Stimulated activated CD8-positive, alpha-beta memory T cell treated with anti-CD3 and anti-CD28 coated beads, Interleukin-7, amount 100 ng/mL, for 48 hours (primary cell): ENCODE measurements around the gene HPGD.

Experiments
- DNase-seq, 2 donors: peaks; one replicate each; pipeline ENCODE4 v3.0.0-alpha.2; 2020; ENCODE audit warnings: low read depth in 1 of 2; ENCODE audit errors: extremely low read depth in 1 of 2

Gene HPGD

GRCh38 chr4:174522183-174523024 lies at the start of gene HPGD:
HPGD (minus strand) TSS chr4:174522488; CDS start chr4:174522451, 37 bp downstream.
- DNase-seq: peak; percentile 39 to 47

- no peak for DNase-seq
Measured at GRCh38 chr4:174564529-174564928, 42.2 kb upstream of the HPGD start.

GRCh38 chr4:174563399-174563798 lies 41.1 kb upstream of the HPGD start:
- DNase-seq: no peak

GRCh38 chr4:174561560-174561959 lies 39.3 kb upstream of the HPGD start:
- DNase-seq: no peak

GRCh38 chr4:174559894-174560293 lies 37.6 kb upstream of the HPGD start:
- DNase-seq: no peak

- DNase-seq: no peak
Measured at GRCh38 chr4:174555789-174556630, 33.7 kb upstream of the HPGD start.

GRCh38 chr4:174554231-174554728 lies 32.0 kb upstream of the HPGD start:
- DNase-seq: no peak

- no peak for DNase-seq
Measured at GRCh38 chr4:174553828-174554227, 31.5 kb upstream of the HPGD start.

- no peak for DNase-seq
Measured at GRCh38 chr4:174553031-174553430, 30.7 kb upstream of the HPGD start.

GRCh38 chr4:174550541-174550940 lies 28.3 kb upstream of the HPGD start:
- no peak for DNase-seq

- DNase-seq: no peak
Measured at GRCh38 chr4:174549721-174550120, 27.4 kb upstream of the HPGD start.

GRCh38 chr4:174545268-174545667 lies 23.0 kb upstream of the HPGD start:
- DNase-seq: no peak

- DNase-seq: no peak
Measured at GRCh38 chr4:174544496-174544895, 22.2 kb upstream of the HPGD start.

GRCh38 chr4:174540175-174540574 lies 17.9 kb upstream of the HPGD start:
- no peak for DNase-seq

GRCh38 chr4:174539571-174539970 lies 17.3 kb upstream of the HPGD start:
- no peak for DNase-seq

GRCh38 chr4:174538876-174539250 lies 16.6 kb upstream of the HPGD start:
- no peak for DNase-seq

- DNase-seq: no peak
Measured at GRCh38 chr4:174538123-174538875, 16.0 kb upstream of the HPGD start.

GRCh38 chr4:174537634-174538033 lies 15.3 kb upstream of the HPGD start:
- no peak for DNase-seq

- no peak for DNase-seq
Measured at GRCh38 chr4:174534461-174534860, 12.2 kb upstream of the HPGD start.

- no peak for DNase-seq
Measured at GRCh38 chr4:174532445-174532844, 10.2 kb upstream of the HPGD start.

- no peak for DNase-seq
Measured at GRCh38 chr4:174531486-174531885, 9.2 kb upstream of the HPGD start.
